ENCODE results near the gene RAB10. TPM values are rescaled to one million over a fixed set of nuclear protein-coding genes. Genes with fewer than 3 reads are reported as not detected.

The RAB10 gene
- polyA plus RNA-seq, 1 donor: 157 TPM

GRCh38 chr2:26178246-26178645 lies 144.4 kb downstream of the RAB10 start:
- DNase-seq: no peak

GRCh38 chr2:26178746-26179436 lies 145.0 kb downstream of the RAB10 start:
- peak; percentile 62 for DNase-seq

GRCh38 chr2:26179446-26179913 lies 145.6 kb downstream of the RAB10 start:
- DNase-seq: no peak

GRCh38 chr2:26182441-26182840 lies 148.6 kb downstream of the RAB10 start:
- DNase-seq: no peak

- no peak for DNase-seq
Observed at GRCh38 chr2:26182887-26183630, 149.2 kb downstream of the RAB10 start.

- DNase-seq: no peak
Observed at GRCh38 chr2:26184121-26184520, 150.2 kb downstream of the RAB10 start.

GRCh38 chr2:26184555-26185303 lies 150.8 kb downstream of the RAB10 start:
- DNase-seq: peak; percentile 83

- DNase-seq: no peak
Observed at GRCh38 chr2:26185304-26185928, 151.5 kb downstream of the RAB10 start.

- no peak for DNase-seq
Observed at GRCh38 chr2:26185954-26186770, 152.3 kb downstream of the RAB10 start.

Other genes with a start within 250 kb of the RAB10 start
- 23.2 TPM for gene ASXL2, start 155.6 kb upstream of the RAB10 start, polyA plus RNA-seq (ENCODE audit: insufficient read length)
- 16.8 TPM for gene KIF3C, start 51.6 kb upstream of the RAB10 start, polyA plus RNA-seq (ENCODE audit: insufficient read length)
- gene GAREM2, start 139.0 kb downstream of the RAB10 start, polyA plus RNA-seq (ENCODE audit: insufficient read length): 6.7 TPM
- 234 TPM for gene HADHA, start 210.5 kb downstream of the RAB10 start, polyA plus RNA-seq (ENCODE audit: insufficient read length)
- 184 TPM for gene HADHB, start 210.9 kb downstream of the RAB10 start, polyA plus RNA-seq (ENCODE audit: insufficient read length)